Rectal smooth muscle tissue (tissue), 1 donor: ENCODE data around the gene CCNF.
A peak's percentile ranks its signal among the peaks of the same experiment; 100 is the strongest.

Source experiments
- H3K27ac ChIP-seq: one replicate; pipeline ENCODE4 v1.7.0; 2013; ENCODE audit warnings: low read depth, low read length, inconsistent platforms
- H3K27me3 ChIP-seq: one replicate; pipeline ENCODE4 v1.7.0; 2013; ENCODE audit warnings: low read length; ENCODE audit not compliant: control insufficient read depth, insufficient read depth
- H3K36me3 ChIP-seq: one replicate; pipeline ENCODE4 v1.7.0; 2013; ENCODE audit warnings: low read length; ENCODE audit not compliant: control insufficient read depth, insufficient read depth
- H3K4me1 ChIP-seq: one replicate; pipeline ENCODE4 v1.7.0; 2013; ENCODE audit warnings: low read length; ENCODE audit not compliant: control insufficient read depth, insufficient read depth
- H3K4me3 ChIP-seq: one replicate; pipeline ENCODE4 v1.7.0; 2013; ENCODE audit warnings: low read length
- H3K9ac ChIP-seq: one replicate; pipeline ENCODE4 v1.7.0; 2013; ENCODE audit warnings: low read length

CCNF gene

DNA sequence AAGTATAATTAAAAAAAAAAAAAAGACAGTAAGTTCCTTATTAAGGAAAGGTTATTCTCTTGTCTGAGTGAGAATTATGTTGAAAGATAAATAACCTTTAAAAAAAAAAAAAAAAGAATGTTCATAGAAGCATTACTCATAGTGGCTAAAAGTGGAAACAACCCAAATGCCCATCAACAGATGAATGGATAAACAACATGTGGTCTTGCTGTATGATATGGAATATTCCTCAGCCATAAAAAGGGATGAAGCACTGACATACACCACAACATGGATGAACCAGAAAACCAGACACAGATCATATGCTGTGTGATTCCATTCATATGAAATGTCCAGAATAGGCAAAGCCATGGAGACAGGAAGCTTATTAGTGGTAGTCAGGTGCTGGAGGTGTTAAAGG lies 9.2 kb upstream of the CCNF start:
- Histone ChIP-seq H3K27ac (no peak overlapping the region), H3K27me3 (no peaks in the 10 kb centered on the region), H3K36me3 (no peaks in the 10 kb centered on the region), H3K4me3 (no peak overlapping the region), H3K4me1 (no peaks in the 10 kb centered on the region), H3K9ac (no peak overlapping the region)

DNA sequence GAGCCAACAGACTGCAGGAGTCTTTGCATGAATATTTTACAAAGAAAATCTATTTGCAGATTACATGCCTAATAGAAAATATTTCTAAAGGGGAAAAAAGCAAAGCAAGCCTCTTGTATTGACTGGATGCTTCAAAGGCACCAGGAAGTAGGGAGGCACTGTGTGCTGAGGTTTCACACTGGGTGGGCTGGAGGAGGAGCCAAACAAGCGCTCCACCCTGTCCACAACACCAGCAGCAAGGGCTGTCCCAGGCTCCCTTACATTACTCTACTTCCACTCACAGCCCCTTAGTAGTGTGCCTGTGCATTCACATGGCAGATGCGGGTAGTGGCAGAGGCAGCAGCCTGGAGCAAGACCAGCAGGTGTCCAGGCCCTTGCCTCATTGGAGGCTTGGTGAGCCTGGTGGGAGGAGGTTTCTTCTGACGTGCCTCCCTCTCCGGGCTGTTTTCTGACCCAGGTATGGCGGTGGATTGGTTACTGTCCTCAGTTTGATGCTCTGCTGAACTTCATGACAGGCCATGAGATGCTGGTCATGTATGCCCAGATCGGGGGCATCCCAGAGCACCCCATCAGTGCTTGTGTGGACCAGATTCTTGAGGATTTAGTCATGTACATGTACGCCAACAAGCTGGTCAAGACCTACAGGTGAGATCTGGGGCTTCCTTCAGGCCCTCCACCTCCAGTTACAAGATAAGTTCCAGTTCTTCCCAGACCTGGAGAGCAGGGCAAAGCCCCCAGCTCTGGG lies 7.0 kb upstream of the CCNF start:
- H3K36me3 ChIP-seq, result no peaks in the 10 kb centered on the region
- H3K4me3 ChIP-seq, result no peak overlapping the region
- H3K27ac ChIP-seq, result no peak overlapping the region
- H3K4me1 ChIP-seq, result no peaks in the 10 kb centered on the region
- H3K9ac ChIP-seq, result no peak overlapping the region
- H3K27me3 ChIP-seq, result no peaks in the 10 kb centered on the region

DNA sequence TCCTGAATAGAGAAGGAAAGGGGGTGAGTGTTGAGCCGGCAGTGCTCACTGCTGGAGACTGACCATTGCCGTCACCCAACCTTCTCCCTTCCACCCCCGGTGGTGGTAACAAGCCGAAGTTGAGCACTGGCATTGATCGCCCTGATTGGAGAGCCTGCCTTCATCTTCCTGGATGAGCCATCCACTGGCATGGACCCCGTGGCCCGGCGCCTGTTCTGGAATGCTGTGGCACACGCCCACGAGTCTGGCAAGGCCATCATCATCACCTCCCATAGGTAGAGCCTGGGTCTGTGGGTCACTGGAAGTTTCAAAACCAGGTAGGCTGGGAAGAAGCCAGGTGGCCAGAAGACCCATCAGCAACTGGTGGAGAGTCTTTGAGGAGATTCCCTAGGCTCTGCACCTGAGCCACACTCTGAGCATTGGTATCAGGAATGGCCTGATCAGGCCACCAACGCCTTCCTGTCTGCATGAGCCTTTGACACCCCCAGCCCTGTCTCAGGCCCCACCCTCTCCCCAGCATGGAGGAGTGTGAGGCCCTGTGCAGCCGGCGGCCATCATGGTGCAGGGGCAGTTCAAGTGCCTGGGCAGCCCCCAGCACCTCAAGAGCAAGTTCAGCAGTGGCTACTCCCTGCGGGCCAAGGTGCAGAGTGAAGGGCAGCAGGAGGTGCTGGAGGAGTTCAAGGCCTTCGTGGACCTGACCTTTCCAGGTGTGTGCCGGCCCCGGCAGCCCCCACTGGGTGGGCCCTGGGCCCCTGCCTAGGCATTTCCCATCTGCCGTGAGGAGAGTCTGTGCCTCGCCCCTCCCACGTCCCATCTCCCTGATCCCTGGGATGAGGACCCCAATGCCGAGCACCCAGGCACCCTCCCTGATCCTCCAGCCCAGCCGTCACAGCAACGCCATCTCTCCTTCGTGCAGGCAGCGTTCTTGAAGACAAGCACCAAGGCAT lies 4.9 kb upstream of the CCNF start:
- Histone ChIP-seq H3K9ac (no peak overlapping the region), H3K4me3 (no peak overlapping the region), H3K27me3 (no peaks in the 10 kb centered on the region), H3K36me3 (no peaks in the 10 kb centered on the region), H3K27ac (no peak overlapping the region), H3K4me1 (no peaks in the 10 kb centered on the region)

- no peak overlapping the region for H3K4me3 ChIP-seq
- no peak overlapping the region for H3K9ac ChIP-seq
- no peaks in the 10 kb centered on the region for H3K27me3 ChIP-seq
- H3K27ac ChIP-seq, result no peak overlapping the region
- H3K36me3 ChIP-seq, result no peaks in the 10 kb centered on the region
- H3K4me1 ChIP-seq, result no peaks in the 10 kb centered on the region
Measured at GRCh38 chr16:2425008-2425518, 4.2 kb upstream of the CCNF start.

GRCh38 chr16:2425825-2426430 lies 3.3 kb upstream of the CCNF start:
- H3K4me1 ChIP-seq, result no peaks in the 10 kb centered on the region
- H3K27me3 ChIP-seq, result no peaks in the 10 kb centered on the region
- H3K27ac ChIP-seq, result no peak overlapping the region
- no peak overlapping the region for H3K9ac ChIP-seq
- no peak overlapping the region for H3K4me3 ChIP-seq
- H3K36me3 ChIP-seq, result no peaks in the 10 kb centered on the region

DNA sequence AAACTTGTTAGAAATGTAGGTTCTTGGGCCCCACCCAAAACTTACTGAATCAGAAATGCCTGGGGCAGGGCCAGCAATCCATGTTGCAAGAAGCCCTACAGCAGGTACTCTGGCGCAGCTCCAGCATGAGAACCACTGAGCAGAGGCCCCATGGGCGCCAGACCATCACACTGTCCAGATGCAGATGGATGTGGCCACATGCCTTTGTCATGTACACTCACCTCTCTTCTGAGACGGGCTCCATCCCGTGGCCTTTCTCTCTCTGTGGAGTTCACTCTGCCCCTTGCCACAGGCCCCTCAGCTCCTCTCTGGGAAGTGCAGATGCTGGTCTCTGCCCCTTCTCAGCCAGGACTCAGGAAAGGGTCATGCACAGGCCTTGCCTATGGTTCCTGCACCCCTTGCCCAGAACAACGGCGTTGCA lies 2.3 kb upstream of the CCNF start:
- H3K27ac ChIP-seq, result no peak overlapping the region

GRCh38 chr16:2427526-2427925 lies 1.7 kb upstream of the CCNF start:
- H3K27ac ChIP-seq, result no peak overlapping the region
- H3K36me3 ChIP-seq, result no peaks in the 10 kb centered on the region
- no peaks in the 10 kb centered on the region for H3K4me1 ChIP-seq
- H3K9ac ChIP-seq, result no peak overlapping the region
- no peak overlapping the region for H3K4me3 ChIP-seq
- H3K27me3 ChIP-seq, result no peaks in the 10 kb centered on the region

More for the DNA sequence above, 2.3 kb upstream of the CCNF start:
- Histone ChIP-seq H3K9ac (no peak overlapping the region), H3K36me3 (no peaks in the 10 kb centered on the region), H3K27me3 (no peaks in the 10 kb centered on the region), H3K4me1 (no peaks in the 10 kb centered on the region), H3K4me3 (no peak overlapping the region)

GRCh38 chr16:2428051-2428783 lies 1.0 kb upstream of the CCNF start:
- peak overlapping the region; percentile 63 for H3K4me3 ChIP-seq
- no peaks in the 10 kb centered on the region for H3K27me3 ChIP-seq
- no peaks in the 10 kb centered on the region for H3K4me1 ChIP-seq
- peak overlapping the region; percentile 34 for H3K9ac ChIP-seq
- peaks cover 4% of the 10 kb centered on the region for H3K36me3 ChIP-seq
- H3K27ac ChIP-seq, result peak overlapping the region; percentile 8

GRCh38 chr16:2428784-2429033 lies 538 bp upstream of the CCNF start:
- Histone ChIP-seq H3K27ac (peak overlapping the region; percentile 58), H3K4me3 (peak overlapping the region; percentile 63), H3K9ac (peak overlapping the region; percentile 34), H3K36me3 (peaks cover 4% of the 10 kb centered on the region), H3K4me1 (no peaks in the 10 kb centered on the region), H3K27me3 (no peaks in the 10 kb centered on the region)

DNA sequence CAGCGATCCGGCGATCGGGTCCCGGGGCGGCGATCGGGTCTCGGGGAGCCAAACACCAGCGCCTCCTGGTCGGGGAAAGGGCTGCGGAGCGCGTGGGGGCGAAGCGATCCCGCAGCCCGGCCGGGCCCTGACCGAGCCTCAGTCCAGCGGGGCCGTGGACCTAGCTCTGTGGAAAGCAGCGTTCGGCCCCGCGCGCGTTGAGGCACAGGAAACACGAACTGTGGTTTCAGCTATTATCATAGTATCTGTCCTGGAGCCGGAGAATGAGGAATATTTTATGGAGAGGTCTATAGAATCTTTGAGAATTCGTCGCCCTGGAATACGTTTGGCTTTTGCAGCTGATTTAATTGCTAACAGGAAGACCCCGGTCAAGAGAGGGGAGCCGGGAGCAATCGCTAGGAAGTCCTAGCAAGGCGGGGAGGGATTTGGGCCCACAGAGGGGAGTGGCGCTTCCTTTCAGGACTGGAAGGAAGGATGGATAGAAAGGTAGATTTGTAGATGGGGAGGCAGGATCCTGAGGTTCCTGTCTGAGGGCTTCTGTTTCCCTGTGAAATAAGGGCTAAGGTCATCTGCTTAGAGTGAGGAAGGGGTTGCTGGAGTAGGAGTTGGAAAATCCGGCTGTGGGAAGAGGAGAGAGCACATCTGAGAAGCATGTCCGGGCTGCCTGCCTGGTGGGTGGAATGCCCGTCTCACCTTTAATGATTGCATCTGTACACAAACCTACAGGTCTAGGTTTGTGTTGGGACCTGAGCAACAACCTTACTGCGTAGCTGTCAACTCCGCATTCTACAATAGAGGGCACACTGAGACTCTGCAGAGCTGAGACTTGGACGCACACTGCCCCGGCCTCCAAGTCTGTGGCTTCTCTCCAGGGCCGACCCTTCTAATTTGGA lies 770 bp downstream of the CCNF start:
- H3K27ac ChIP-seq, result no peak overlapping the region
- peak overlapping the region; percentile 80 for H3K4me3 ChIP-seq
- H3K9ac ChIP-seq, result no peak overlapping the region
- H3K4me1 ChIP-seq, result no peaks in the 10 kb centered on the region
- H3K27me3 ChIP-seq, result no peaks in the 10 kb centered on the region
- peaks cover 4% of the 10 kb centered on the region for H3K36me3 ChIP-seq

- Histone ChIP-seq H3K36me3 (peaks cover 4% of the 10 kb centered on the region), H3K27me3 (no peaks in the 10 kb centered on the region), H3K4me1 (no peaks in the 10 kb centered on the region), H3K9ac (no peak overlapping the region), H3K27ac (no peak overlapping the region), H3K4me3 (no peak overlapping the region)
Measured at GRCh38 chr16:2432286-2432685, 3.0 kb downstream of the CCNF start.
